Stimulated activated naive CD8-positive, alpha-beta T cell treated with anti-CD3 and anti-CD28 coated beads, Interleukin-15, Interleukin-2, amounts not matched to agents 100 ng/mL and 50 ng/mL, for 24 hours (primary cell): ENCODE measurements around the gene TMEM87A.

ENCODE experiments used
- H3K27ac Mint-ChIP-seq: one replicate; pipeline ENCODE4 v1.8.0; 2021; ENCODE audit warnings: mild to moderate bottlenecking, mixed read lengths
- H3K27me3 Mint-ChIP-seq: one replicate; pipeline ENCODE4 v1.8.0; 2021; ENCODE audit warnings: mixed read lengths
- H3K36me3 Mint-ChIP-seq: one replicate; pipeline ENCODE4 v1.8.0; 2021; ENCODE audit warnings: low read depth, mixed read lengths
- H3K4me1 Mint-ChIP-seq: one replicate; pipeline ENCODE4 v1.8.0; 2021; ENCODE audit warnings: low read depth, mixed read lengths
- H3K4me3 Mint-ChIP-seq: one replicate; pipeline ENCODE4 v1.8.0; 2021; ENCODE audit warnings: mild to moderate bottlenecking, mixed read lengths
- H3K9me3 Mint-ChIP-seq: one replicate; pipeline ENCODE4 v1.8.0; 2021; ENCODE audit warnings: mixed read lengths

TMEM87A gene

DNA sequence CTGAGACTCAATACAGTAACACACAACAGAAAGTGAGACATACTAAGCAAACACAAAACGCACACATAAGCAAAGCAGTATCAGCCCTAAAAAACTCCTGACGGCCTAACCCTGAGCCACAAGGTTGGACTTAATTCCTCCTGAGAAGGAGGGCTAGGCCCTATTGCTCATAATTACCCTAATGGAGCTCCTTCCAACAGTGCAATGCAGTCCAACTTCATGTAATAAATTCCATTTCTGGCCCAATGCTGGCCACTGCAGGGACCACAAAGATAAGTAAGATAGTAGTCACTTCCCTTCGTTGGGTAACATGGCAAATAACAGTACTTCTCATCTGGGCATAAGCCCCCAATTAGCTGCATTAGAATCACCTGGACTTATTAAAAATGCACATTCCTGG, 69.3 kb downstream of the TMEM87A start:
- Mint-ChIP-seq H3K9me3 (peaks cover 3% of the 10 kb centered on the region), H3K27ac (no peak overlapping the region), H3K27me3 (no peaks in the 10 kb centered on the region), H3K36me3 (peaks cover 36% of the 10 kb centered on the region), H3K4me3 (no peak overlapping the region), H3K4me1 (peaks cover 44% of the 10 kb centered on the region)

DNA sequence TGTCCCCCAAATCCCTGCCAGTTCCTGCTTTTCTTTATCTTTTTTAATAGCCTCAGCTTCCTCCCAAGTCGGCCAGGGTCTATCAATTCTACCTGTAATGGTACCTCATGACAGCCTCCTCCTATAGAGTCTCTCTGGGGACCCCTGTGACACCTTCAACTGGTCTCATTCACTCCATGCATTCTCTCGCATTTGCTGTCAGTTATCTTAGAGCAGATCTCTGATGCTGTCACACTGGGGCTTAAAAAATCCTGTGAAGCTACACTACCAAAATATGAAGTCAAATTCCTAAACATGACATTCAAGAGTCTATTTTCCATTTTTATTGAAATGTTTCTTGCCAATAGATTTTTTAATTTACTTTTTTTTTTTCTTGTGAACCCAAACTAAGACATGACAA, 70.6 kb downstream of the TMEM87A start:
- Mint-ChIP-seq H3K4me1 (peaks cover 41% of the 10 kb centered on the region), H3K36me3 (peaks cover 38% of the 10 kb centered on the region), H3K4me3 (no peak overlapping the region), H3K27me3 (no peaks in the 10 kb centered on the region), H3K27ac (no peak overlapping the region), H3K9me3 (no peaks in the 10 kb centered on the region)

DNA sequence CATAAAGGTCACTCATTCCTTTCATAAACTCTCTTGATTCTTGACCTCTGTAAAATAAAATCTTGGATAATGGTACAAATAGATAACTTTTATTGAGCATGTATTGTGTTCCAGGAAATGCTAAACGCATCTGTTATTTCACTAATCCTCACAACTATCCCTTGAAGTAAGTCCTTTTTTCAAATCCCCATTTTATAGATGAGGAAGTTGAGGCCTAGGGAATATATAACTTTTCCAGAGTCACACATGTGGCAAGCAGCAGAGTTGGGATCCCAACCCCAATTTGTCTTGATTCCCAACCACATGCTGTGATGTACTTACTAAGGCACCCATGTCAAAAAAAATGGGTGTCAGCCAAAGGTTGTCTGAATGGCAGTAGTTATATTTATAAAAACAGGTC, 71.4 kb downstream of the TMEM87A start:
- Mint-ChIP-seq H3K36me3 (peaks cover 40% of the 10 kb centered on the region), H3K4me1 (peaks cover 33% of the 10 kb centered on the region), H3K27me3 (no peaks in the 10 kb centered on the region), H3K4me3 (no peak overlapping the region), H3K9me3 (no peaks in the 10 kb centered on the region), H3K27ac (no peak overlapping the region)

DNA sequence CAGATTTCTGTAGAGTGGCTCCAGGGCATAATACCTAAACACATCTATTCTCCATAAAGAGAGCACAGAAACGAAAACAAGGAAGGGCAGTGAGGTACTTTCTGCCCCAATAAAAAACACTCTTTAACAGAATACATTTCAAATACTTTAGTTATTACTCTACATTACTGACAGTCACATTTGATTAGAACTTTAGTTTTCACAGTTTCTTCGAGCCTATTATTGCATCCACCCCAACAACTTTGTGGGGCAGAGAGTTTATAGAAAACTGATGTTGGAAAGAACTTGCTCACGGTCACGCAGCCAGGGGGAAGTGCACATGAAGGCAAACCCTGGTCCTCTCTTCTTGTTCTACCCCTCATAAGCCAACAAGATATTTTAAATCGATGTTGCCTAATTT, 74.1 kb downstream of the TMEM87A start:
- no peaks in the 10 kb centered on the region for H3K27me3 Mint-ChIP-seq
- peaks cover 49% of the 10 kb centered on the region for H3K36me3 Mint-ChIP-seq
- peaks cover 15% of the 10 kb centered on the region for H3K4me1 Mint-ChIP-seq
- H3K9me3 Mint-ChIP-seq, result no peaks in the 10 kb centered on the region
- H3K4me3 Mint-ChIP-seq, result no peak overlapping the region
- no peak overlapping the region for H3K27ac Mint-ChIP-seq

DNA sequence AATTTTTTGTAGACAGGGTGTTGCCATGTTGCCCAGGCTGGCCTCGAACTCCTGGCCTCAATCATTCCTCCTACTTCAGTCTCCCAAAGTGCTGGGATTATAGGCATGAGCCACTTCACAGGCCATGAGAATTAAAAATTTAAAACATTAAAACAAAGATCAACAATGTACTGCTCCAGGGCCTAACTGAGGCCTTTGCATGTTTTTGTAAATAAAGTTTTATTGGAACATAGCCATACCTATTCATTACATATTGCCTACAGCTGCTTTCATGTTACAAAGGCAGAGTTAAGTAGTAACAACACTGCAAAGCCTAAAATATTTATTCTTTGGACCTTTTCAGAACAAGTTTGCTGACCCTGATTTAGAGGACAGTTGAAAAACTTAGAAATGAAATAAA, 74.7 kb downstream of the TMEM87A start:
- Mint-ChIP-seq H3K9me3 (no peaks in the 10 kb centered on the region), H3K27ac (no peak overlapping the region), H3K27me3 (no peaks in the 10 kb centered on the region), H3K4me1 (peaks cover 15% of the 10 kb centered on the region), H3K4me3 (no peak overlapping the region), H3K36me3 (peaks cover 54% of the 10 kb centered on the region)

DNA sequence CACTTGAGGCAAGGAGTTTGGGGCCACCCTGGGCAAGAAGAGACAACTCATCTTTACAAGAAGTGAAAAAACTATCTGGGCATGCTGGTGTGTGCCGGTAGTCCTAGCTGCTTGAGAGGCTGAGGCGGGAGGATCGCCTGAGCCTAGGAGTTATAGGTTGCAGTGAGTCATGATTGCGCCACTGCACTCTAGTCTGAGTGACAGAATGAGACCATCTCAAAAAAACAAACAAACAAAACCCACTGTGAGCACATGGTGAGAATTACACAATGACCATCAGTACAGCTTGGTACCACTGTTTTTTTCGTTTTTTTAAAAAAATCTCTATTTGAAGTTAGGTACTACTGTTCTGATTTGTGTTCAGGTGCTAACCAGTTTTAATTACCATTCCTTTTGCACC, 78.7 kb downstream of the TMEM87A start:
- Mint-ChIP-seq H3K27me3 (no peaks in the 10 kb centered on the region), H3K4me3 (no peak overlapping the region), H3K9me3 (no peaks in the 10 kb centered on the region), H3K36me3 (peaks cover 66% of the 10 kb centered on the region), H3K4me1 (peaks cover 46% of the 10 kb centered on the region), H3K27ac (peak overlapping the region; percentile 70)

DNA sequence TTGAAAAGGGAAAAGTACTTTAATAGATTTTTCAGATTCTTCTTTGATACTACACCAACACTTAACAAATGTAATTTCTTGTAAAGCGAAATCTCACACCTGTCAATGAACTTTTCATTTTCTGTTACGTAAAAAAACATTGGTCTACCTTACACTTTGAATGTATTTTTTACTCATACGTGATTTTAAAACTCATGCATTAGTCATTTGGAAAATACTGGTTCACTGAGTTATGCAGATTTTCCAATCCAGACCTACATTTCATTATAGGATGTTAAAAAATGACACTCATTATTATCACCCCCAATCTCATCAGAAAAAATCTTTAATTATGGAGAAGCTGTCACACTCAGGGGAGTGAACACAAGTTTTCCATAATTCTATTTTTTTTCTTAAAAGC, 79.8 kb downstream of the TMEM87A start:
- Mint-ChIP-seq H3K4me3 (peak overlapping the region; percentile 31), H3K27ac (peak overlapping the region; percentile 80), H3K36me3 (peaks cover 67% of the 10 kb centered on the region), H3K27me3 (no peaks in the 10 kb centered on the region), H3K4me1 (peaks cover 52% of the 10 kb centered on the region), H3K9me3 (no peaks in the 10 kb centered on the region)

DNA sequence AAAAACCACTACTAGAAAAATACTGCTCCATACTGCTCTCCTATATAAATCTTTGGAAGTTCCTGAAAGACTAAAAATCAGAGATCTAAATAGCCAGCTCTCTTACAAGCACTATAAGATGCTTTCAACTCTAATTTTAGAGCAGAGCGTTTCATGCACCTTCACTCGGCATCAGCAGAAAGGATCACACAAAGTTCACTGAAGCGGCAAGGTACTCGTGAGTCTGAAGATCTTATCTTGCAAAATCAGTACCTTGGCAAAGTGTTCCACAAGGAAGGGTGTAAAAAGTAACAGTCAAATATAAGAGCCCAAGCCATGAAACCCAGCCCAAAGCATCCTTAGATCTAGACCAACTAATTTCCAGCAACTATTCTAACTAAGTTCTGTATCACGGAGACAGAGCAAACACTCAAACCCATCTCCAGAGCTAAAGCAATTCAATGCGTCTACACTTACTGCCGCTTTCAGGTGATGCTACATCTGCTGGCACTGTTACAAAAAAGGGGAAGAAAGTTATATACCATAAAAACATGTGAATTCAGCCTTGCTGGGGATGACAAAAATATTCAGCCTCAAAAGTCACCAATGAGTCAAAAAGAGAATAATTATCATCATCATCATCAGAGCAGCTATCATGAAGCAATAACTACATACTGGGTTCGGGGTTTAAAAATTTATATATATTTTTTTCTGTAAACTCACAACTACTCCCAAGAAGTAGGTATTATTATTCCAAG, 81.5 kb downstream of the TMEM87A start:
- no peaks in the 10 kb centered on the region for H3K27me3 Mint-ChIP-seq
- no peaks in the 10 kb centered on the region for H3K9me3 Mint-ChIP-seq
- no peak overlapping the region for H3K4me3 Mint-ChIP-seq
- H3K36me3 Mint-ChIP-seq, result peaks cover 71% of the 10 kb centered on the region
- H3K4me1 Mint-ChIP-seq, result peaks cover 52% of the 10 kb centered on the region
- peak overlapping the region; percentile 6 for H3K27ac Mint-ChIP-seq

DNA sequence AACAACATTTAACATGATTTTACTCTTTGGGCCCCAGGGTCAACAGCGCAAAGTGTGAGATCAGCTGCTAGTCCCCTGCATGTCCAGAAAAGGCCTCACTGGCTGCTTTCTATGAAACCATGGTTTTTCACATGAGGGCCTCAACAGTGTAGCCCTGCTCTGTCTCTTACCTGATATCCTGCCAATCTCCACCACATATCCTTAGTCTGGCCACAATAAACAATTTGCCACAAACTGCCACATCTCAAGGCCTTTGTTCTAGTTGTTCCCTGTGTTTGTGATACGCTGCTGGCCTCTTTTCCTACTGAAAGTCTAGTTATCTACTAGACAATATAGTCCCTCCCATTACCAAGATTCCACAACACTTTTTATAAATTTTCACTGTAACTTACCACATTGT, 82.9 kb downstream of the TMEM87A start:
- Mint-ChIP-seq H3K27ac (peak overlapping the region; percentile 14), H3K4me1 (peaks cover 52% of the 10 kb centered on the region), H3K36me3 (peaks cover 74% of the 10 kb centered on the region)

DNA sequence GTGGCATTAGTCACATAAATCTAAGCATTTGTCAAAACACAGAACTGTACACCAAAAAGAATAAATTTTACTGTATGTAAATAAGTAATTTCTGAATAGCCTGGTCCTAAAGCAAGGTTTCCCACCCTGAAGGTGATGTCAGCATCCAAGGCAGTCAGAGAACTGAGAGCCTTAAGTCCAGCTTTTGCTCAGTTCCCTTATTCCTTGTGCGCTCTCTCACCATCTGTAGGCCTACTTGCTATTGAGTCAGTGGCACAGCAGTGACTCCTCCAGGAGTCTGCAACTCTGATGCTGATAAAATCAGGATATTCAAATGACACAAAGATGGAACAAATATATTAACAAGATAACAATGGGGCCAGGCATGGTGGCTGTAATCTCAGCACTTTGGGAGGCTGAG, 87.4 kb downstream of the TMEM87A start:
- peaks cover 17% of the 10 kb centered on the region for H3K4me1 Mint-ChIP-seq
- H3K4me3 Mint-ChIP-seq, result no peak overlapping the region

More for the DNA sequence above, 82.9 kb downstream of the TMEM87A start:
- H3K4me3 Mint-ChIP-seq, result no peak overlapping the region
- no peaks in the 10 kb centered on the region for H3K9me3 Mint-ChIP-seq
- no peaks in the 10 kb centered on the region for H3K27me3 Mint-ChIP-seq

DNA sequence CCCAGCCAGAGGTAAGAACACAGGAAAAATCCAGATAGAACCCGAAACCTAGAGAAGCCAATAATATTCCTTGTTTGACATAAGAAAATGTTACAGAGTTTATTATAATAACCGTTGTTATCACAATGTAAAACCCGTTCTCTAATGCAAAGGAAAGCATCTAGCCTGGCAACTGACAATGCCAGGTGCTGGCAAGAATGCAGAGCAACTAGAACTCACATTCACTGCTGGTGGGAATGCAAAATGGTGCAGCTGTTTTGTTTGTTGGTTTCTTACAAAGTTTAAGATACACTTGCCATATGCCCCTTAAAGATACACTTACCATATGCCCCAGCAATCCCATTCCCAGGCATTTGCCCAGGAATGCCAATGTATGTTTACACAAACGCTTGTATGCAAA, 88.5 kb downstream of the TMEM87A start:
- Mint-ChIP-seq H3K27me3 (no peaks in the 10 kb centered on the region), H3K9me3 (no peaks in the 10 kb centered on the region), H3K4me3 (no peak overlapping the region), H3K4me1 (peaks cover 6% of the 10 kb centered on the region), H3K27ac (no peak overlapping the region), H3K36me3 (peaks cover 86% of the 10 kb centered on the region)

More for the DNA sequence above, 87.4 kb downstream of the TMEM87A start:
- peaks cover 87% of the 10 kb centered on the region for H3K36me3 Mint-ChIP-seq
- H3K27me3 Mint-ChIP-seq, result no peaks in the 10 kb centered on the region
- no peaks in the 10 kb centered on the region for H3K9me3 Mint-ChIP-seq
- no peak overlapping the region for H3K27ac Mint-ChIP-seq

DNA sequence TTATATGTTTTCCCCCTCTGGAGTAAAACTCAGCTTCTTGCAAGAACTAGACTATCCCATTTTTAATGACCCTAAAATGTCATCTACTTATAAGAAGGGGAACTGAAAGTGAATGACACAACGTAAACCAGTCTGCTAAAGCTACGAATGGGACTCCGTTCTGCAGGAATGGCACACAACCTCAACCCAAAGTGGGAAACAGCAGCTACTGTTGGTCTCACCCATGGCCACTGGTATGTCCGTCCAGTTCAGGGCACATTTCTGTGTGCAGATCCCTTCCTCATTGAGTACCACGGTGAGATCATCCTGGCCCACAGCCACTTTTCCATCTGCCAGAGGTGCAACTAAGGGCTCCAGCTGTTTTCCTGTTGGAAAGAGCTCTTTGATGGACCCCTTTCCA, 88.9 kb downstream of the TMEM87A start:
- H3K36me3 Mint-ChIP-seq, result peaks cover 86% of the 10 kb centered on the region

DNA sequence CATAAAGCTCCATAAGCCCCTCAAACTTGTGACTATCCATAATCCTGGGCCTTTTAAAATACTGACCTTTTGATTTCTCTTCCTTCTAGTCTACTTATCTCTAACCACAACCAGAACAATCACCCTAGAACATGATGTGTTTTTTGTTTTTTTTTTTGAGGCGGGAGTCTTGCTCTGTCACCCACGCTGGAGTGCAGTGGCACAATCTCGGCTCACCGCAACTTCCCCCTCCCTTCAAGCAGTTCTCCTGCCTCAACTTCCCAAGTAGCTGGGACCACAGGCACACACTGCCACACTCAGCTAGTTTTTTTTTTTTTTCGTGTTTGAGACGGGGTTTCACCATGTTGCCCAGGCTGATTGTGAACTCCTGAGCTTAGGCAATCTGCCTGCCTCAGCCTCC, 90.3 kb downstream of the TMEM87A start:
- Mint-ChIP-seq H3K27me3 (no peaks in the 10 kb centered on the region), H3K9me3 (no peaks in the 10 kb centered on the region), H3K36me3 (peaks cover 82% of the 10 kb centered on the region), H3K4me3 (no peak overlapping the region), H3K4me1 (no peaks in the 10 kb centered on the region), H3K27ac (peak overlapping the region; percentile 16)

More for the DNA sequence above, 88.9 kb downstream of the TMEM87A start:
- Mint-ChIP-seq H3K27ac (no peak overlapping the region), H3K4me1 (peaks cover 5% of the 10 kb centered on the region), H3K9me3 (no peaks in the 10 kb centered on the region), H3K4me3 (no peak overlapping the region), H3K27me3 (no peaks in the 10 kb centered on the region)

DNA sequence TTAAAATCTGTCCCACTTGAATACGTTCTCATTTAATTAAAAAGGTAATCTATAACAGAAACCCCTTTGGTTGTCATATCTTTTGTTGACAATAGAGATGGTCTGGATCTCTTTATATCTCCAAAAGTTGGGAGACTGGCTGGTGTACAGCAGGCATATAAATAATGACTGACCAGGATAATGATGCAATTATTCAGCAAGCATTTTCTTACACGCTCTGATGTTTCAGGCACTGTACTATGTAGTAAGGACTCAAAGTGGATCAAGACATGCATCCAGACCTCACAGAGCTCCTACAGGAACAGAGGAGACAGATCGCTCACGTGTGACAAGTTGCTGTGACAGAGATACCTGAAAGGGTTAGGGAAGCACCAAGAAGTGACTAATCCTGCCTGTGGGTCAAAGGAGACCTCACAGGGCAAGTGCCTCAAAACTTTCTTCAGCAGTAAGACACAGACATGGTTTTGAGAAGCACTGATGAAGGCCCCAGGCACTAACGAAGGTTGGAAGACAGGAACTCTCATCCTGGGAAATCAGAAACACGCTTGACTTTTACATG, 90.8 kb downstream of the TMEM87A start:
- no peaks in the 10 kb centered on the region for H3K9me3 Mint-ChIP-seq
- H3K27ac Mint-ChIP-seq, result peak overlapping the region; percentile 16
- H3K27me3 Mint-ChIP-seq, result no peaks in the 10 kb centered on the region
- H3K4me1 Mint-ChIP-seq, result no peaks in the 10 kb centered on the region
- H3K36me3 Mint-ChIP-seq, result peaks cover 80% of the 10 kb centered on the region
- H3K4me3 Mint-ChIP-seq, result no peak overlapping the region

DNA sequence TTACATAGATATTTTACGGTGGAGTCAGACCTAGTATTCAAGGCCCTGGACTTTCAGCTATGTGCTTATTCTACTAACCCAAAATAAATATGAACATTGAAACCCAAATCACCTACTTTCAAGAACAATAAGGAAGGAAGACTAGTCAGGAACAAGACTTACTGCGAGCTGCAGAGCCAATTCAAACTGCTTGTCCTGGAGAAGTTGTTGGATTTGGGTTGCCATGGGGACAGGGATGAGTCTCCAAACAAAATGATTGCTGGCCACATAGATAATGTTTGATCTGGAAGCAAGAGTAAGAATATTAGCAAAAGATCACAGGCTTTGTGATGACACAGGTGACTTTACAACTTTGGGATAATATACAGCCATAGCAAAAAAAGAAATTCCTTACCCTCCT, 95.2 kb downstream of the TMEM87A start:
- Mint-ChIP-seq H3K27ac (no peak overlapping the region), H3K9me3 (no peaks in the 10 kb centered on the region), H3K36me3 (peaks cover 69% of the 10 kb centered on the region), H3K4me3 (no peak overlapping the region), H3K4me1 (no peaks in the 10 kb centered on the region), H3K27me3 (no peaks in the 10 kb centered on the region)

DNA sequence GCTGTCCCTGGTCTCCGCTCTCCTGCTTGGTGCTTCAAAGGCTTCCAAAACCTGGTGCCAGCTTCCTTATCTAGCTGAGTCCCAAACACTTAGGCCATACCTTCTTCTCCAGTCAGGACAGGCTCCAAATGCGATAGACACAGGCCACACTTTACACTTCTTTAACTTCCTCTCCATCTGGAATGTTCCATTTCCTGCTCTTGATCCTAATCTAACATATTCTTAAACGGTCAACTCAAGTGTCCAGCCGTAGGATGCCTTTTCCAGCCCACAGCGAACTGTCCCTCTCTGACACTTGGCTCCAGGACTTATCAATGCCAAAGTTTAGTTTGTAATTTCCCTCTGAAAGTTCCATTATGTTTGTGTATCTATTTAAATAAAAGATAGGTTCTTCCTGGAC, 97.6 kb downstream of the TMEM87A start:
- Mint-ChIP-seq H3K27ac (no peak overlapping the region), H3K27me3 (no peaks in the 10 kb centered on the region), H3K4me1 (peaks cover 9% of the 10 kb centered on the region), H3K4me3 (no peak overlapping the region), H3K9me3 (no peaks in the 10 kb centered on the region), H3K36me3 (peaks cover 74% of the 10 kb centered on the region)
